ENCODE measurements around the gene CDC73. TPM values are rescaled to one million over a fixed set of nuclear protein-coding genes. Genes with fewer than 3 reads are reported as not detected.
A peak's percentile ranks its signal among the peaks of the same experiment; 100 is the strongest.

CDC73 gene
- total and polyA plus RNA-seq, 9 of the 15 experiments (the other 6 are each of a cell fraction or from before 2014, with no cell fraction given): 19.0 to 61.7 (median 30.1) TPM

DNA sequence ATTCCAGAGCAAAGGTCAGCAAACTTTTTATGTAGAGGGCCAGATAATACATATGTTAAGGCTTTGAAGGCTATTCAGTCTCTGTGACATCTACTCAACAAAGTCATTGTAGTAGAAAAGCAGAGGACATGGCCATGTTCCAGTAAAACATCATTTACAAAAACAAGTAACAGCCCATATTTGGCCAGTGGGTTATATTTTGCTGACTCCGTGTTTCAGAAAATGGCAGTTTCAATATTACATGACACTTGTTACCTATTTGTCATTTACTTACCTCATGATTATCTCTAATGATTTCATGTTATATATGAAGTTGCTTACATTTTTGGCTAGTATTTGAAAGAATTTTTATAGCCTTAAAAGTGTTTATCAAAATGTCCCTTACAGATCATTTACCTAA, 182.0 kb downstream of the CDC73 start (continued):
- TF ChIP-seq, protein P1, sequence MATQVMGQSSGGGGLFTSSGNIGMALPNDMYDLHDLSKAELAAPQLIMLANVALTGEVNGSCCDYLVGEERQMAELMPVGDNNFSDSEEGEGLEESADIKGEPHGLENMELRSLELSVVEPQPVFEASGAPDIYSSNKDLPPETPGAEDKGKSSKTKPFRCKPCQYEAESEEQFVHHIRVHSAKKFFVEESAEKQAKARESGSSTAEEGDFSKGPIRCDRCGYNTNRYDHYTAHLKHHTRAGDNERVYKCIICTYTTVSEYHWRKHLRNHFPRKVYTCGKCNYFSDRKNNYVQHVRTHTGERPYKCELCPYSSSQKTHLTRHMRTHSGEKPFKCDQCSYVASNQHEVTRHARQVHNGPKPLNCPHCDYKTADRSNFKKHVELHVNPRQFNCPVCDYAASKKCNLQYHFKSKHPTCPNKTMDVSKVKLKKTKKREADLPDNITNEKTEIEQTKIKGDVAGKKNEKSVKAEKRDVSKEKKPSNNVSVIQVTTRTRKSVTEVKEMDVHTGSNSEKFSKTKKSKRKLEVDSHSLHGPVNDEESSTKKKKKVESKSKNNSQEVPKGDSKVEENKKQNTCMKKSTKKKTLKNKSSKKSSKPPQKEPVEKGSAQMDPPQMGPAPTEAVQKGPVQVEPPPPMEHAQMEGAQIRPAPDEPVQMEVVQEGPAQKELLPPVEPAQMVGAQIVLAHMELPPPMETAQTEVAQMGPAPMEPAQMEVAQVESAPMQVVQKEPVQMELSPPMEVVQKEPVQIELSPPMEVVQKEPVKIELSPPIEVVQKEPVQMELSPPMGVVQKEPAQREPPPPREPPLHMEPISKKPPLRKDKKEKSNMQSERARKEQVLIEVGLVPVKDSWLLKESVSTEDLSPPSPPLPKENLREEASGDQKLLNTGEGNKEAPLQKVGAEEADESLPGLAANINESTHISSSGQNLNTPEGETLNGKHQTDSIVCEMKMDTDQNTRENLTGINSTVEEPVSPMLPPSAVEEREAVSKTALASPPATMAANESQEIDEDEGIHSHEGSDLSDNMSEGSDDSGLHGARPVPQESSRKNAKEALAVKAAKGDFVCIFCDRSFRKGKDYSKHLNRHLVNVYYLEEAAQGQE (IDR thresholded peaks at IDR 0.05; ENCODE audit: borderline replicate concordance): no peak
- TF ChIP-seq, protein P1 (CRISPR knock-in tag; IDR thresholded peaks at IDR 0.05; ENCODE audit: low read depth): no peak
- peak; percentile 75 for TF ChIP-seq ZNF316 (IDR thresholded peaks at IDR 0.05)
- TF ChIP-seq MAFK (IDR thresholded peaks at IDR 0.05; ENCODE audit: low read length): peak; percentile 44; the same call in 1 of the 2 replicates
- TF ChIP-seq C11orf30 (IDR thresholded peaks at IDR 0.05; ENCODE audit: low read depth): peak; percentile 65
- TF ChIP-seq, protein P2, sequence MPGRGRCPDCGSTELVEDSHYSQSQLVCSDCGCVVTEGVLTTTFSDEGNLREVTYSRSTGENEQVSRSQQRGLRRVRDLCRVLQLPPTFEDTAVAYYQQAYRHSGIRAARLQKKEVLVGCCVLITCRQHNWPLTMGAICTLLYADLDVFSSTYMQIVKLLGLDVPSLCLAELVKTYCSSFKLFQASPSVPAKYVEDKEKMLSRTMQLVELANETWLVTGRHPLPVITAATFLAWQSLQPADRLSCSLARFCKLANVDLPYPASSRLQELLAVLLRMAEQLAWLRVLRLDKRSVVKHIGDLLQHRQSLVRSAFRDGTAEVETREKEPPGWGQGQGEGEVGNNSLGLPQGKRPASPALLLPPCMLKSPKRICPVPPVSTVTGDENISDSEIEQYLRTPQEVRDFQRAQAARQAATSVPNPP (IDR thresholded peaks at IDR 0.05; ENCODE audit: borderline replicate concordance, insufficient read depth, insufficient read length): no peak
- no peak for TF ChIP-seq ESRRB (CRISPR knock-in tag; IDR thresholded peaks at IDR 0.05; ENCODE audit: borderline replicate concordance)
- TF ChIP-seq PCBP2 (IDR thresholded peaks at IDR 0.05; ENCODE audit: low read depth, low read length, poor library complexity, severe bottlenecking): no peak

MicroRNAs within 50 kb of the gene (microRNA counts, 767-probe panel; counts per million panel counts)
- not detected for microRNA hsa-miR-1278

Small RNA genes lying within 50 kb of the gene (microRNA-seq; reads per million reads assigned to microRNA genes)
- gene MIR1278 (ENCODE audit: borderline microRNAs expressed): 1.2 reads per million, percentile 13 among the genes with 10 or more reads in this experiment

Small RNA genes lying within 50 kb of the gene (small RNA-seq; reads per million reads assigned to genes)
- 1.0 reads per million, percentile 60 among the genes with 10 or more reads in this experiment for gene MIR1278

Other genes with a start within 250 kb of the CDC73 start
- 85.4 and 85.6 TPM in 2 replicates for gene UCHL5, start 62.7 kb upstream of the CDC73 start, total RNA-seq (2014; rRNA removed)
- gene UCHL5, start 62.7 kb upstream of the CDC73 start, total RNA-seq (2014; rRNA removed; fragmentation: Illumina TruSeq; extraction: Trizol): 114 and 132 TPM in 2 replicates
- gene UCHL5, start 62.7 kb upstream of the CDC73 start, total RNA-seq (2015; rRNA removed; fragmentation: Illumina TruSeq; extraction: Trizol): 117 and 122 TPM in 2 replicates
- 133 and 138 TPM in 2 replicates for gene UCHL5, start 62.7 kb upstream of the CDC73 start, total RNA-seq (2021)
- 117 and 174 TPM in 2 replicates for gene UCHL5, start 62.7 kb upstream of the CDC73 start, polyA plus RNA-seq (2011; rRNA removed)
- gene UCHL5, start 62.7 kb upstream of the CDC73 start, polyA plus RNA-seq (2014; fragmentation: Illumina TruSeq; extraction: Trizol): 188 and 206 TPM in 2 replicates
- 10 to 100 TPM; 61.0 to 68.9 TPM for gene UCHL5, start 62.7 kb upstream of the CDC73 start, polyA plus RNA-seq (2014; fragmentation: Nextera tagmentation; extraction: Ambion mirVana)
- gene UCHL5, start 62.7 kb upstream of the CDC73 start, polyA plus RNA-seq (2014; rRNA removed): 151 and 180 TPM in 2 replicates
- 118 and 156 TPM in 2 replicates for gene RO60, start 62.4 kb upstream of the CDC73 start, total RNA-seq (2014; rRNA removed)
- gene RO60, start 62.4 kb upstream of the CDC73 start, total RNA-seq (2014; rRNA removed; fragmentation: Illumina TruSeq; extraction: Trizol): 128 and 147 TPM in 2 replicates
- 128 TPM in 2 replicates for gene RO60, start 62.4 kb upstream of the CDC73 start, total RNA-seq (2015; rRNA removed; fragmentation: Illumina TruSeq; extraction: Trizol)
- 101 and 110 TPM in 2 replicates for gene RO60, start 62.4 kb upstream of the CDC73 start, total RNA-seq (2021)
- 46.1 and 56.4 TPM in 2 replicates for gene RO60, start 62.4 kb upstream of the CDC73 start, polyA plus RNA-seq (2011; rRNA removed)
- 24.9 and 28.5 TPM in 2 replicates for gene RO60, start 62.4 kb upstream of the CDC73 start, polyA plus RNA-seq (2014; fragmentation: Illumina TruSeq; extraction: Trizol)
- gene RO60, start 62.4 kb upstream of the CDC73 start, polyA plus RNA-seq (2014; fragmentation: Nextera tagmentation; extraction: Ambion mirVana): 100 to 1,000 TPM in 1 of 2 experiments, 10 to 100 TPM in 1; 49.2 to 187 TPM
- 27.7 and 32.0 TPM in 2 replicates for gene RO60, start 62.4 kb upstream of the CDC73 start, polyA plus RNA-seq (2014; rRNA removed)
- 29.4 and 54.2 TPM in 2 replicates for gene GLRX2, start 16.6 kb upstream of the CDC73 start, total RNA-seq (2014; rRNA removed)
- gene GLRX2, start 16.6 kb upstream of the CDC73 start, total RNA-seq (2014; rRNA removed; fragmentation: Illumina TruSeq; extraction: Trizol): 82.6 and 99.3 TPM in 2 replicates
- 61.4 and 72.1 TPM in 2 replicates for gene GLRX2, start 16.6 kb upstream of the CDC73 start, total RNA-seq (2015; rRNA removed; fragmentation: Illumina TruSeq; extraction: Trizol)
- gene GLRX2, start 16.6 kb upstream of the CDC73 start, total RNA-seq (2021): 64.2 and 69.5 TPM in 2 replicates
- gene GLRX2, start 16.6 kb upstream of the CDC73 start, polyA plus RNA-seq (2011; rRNA removed): 21.4 and 47.8 TPM in 2 replicates
- gene GLRX2, start 16.6 kb upstream of the CDC73 start, polyA plus RNA-seq (2014; fragmentation: Illumina TruSeq; extraction: Trizol): 47.7 and 55.1 TPM in 2 replicates
- gene GLRX2, start 16.6 kb upstream of the CDC73 start, polyA plus RNA-seq (2014; fragmentation: Nextera tagmentation; extraction: Ambion mirVana): 10 to 100 TPM; 13.3 to 16.8 TPM
- 62.2 and 62.4 TPM in 2 replicates for gene GLRX2, start 16.6 kb upstream of the CDC73 start, polyA plus RNA-seq (2014; rRNA removed)
- gene B3GALT2, start 64.6 kb downstream of the CDC73 start, total RNA-seq (2014; rRNA removed): not detected in 2 replicates
- not detected in 2 replicates for gene B3GALT2, start 64.6 kb downstream of the CDC73 start, total RNA-seq (2014; rRNA removed; fragmentation: Illumina TruSeq; extraction: Trizol)
- gene B3GALT2, start 64.6 kb downstream of the CDC73 start, total RNA-seq (2015; rRNA removed; fragmentation: Illumina TruSeq; extraction: Trizol): not detected in 2 replicates
- 0.07 TPM in 1 of 2 replicates, not detected in the other for gene B3GALT2, start 64.6 kb downstream of the CDC73 start, total RNA-seq (2021)
- not detected in 2 replicates for gene B3GALT2, start 64.6 kb downstream of the CDC73 start, polyA plus RNA-seq (2011; rRNA removed)
- not detected in 2 replicates for gene B3GALT2, start 64.6 kb downstream of the CDC73 start, polyA plus RNA-seq (2014; fragmentation: Illumina TruSeq; extraction: Trizol)
- under 1 TPM in 1 of 2 experiments, not detected in 1; 0.03 TPM for gene B3GALT2, start 64.6 kb downstream of the CDC73 start, polyA plus RNA-seq (2014; fragmentation: Nextera tagmentation; extraction: Ambion mirVana)
- gene B3GALT2, start 64.6 kb downstream of the CDC73 start, polyA plus RNA-seq (2014; rRNA removed): not detected in 2 replicates